ENCODE data around the gene OBI1. TPM values are rescaled to one million over a fixed set of nuclear protein-coding genes. Genes with fewer than 3 reads are reported as not detected.

Gene OBI1
- total RNA-seq, 1 experiment from 2014 or later = 14.0 TPM

- Histone ChIP-seq H3K27me3 (ENCODE audit: insufficient read depth, low read length) (no peaks in the 10 kb centered on the region), H4K20me1 (ENCODE audit: insufficient read depth) (0 out of 2 replicates have a peak, but pooled peaks cover 6% of the 10 kb centered on the region), H3K9me2 (ENCODE audit: insufficient read depth) (no peaks in the 10 kb centered on the region), H3K9ac (ENCODE audit: low read length) (no peak overlapping the region), H3K79me2 (ENCODE audit: insufficient read depth, low read length) (peaks cover 26% of the 10 kb centered on the region), H3K4me2 (ENCODE audit: low read length) (no peak overlapping the region), H3K36me3 (ENCODE audit: control insufficient read depth in 1 of 2, insufficient read depth in 2 of 2, low read length in 2 of 2) (peaks cover 0 to 12% of the 10 kb centered on the region in 2 experiments; a peak in 2 of 4 replicates), H3K4me1 (ENCODE audit: control insufficient read depth in 1 of 2, insufficient read depth in 2 of 2, low read length in 2 of 2) (no peaks in the 10 kb centered on the region), H3K4me3 (replicated peaks in 1 of 2; ENCODE audit: low read depth in 1 of 2, low read length in 2 of 2) (no peak overlapping the region), H3K27ac (ENCODE audit: low read depth, low read length) (no peak overlapping the region), H3K9me3 (ENCODE audit: control insufficient read depth in 1 of 2, insufficient read depth in 1 of 2, low read depth in 1 of 2, low read length in 2 of 2) (no peaks in the 10 kb centered on the region), H2AFZ (ENCODE audit: low read depth, low read length, poor library complexity, severe bottlenecking) (no peak overlapping the region)
- TF ChIP-seq ELF1 (IDR thresholded peaks at IDR 0.05; ENCODE audit: borderline replicate concordance, low read depth) (no peak), EZH2phosphoT487 (IDR thresholded peaks at IDR 0.05; ENCODE audit: borderline replicate concordance) (no peak), CEBPB (IDR thresholded peaks at IDR 0.05; ENCODE audit: low read depth) (no peak), EZH2 (IDR thresholded peaks at IDR 0.05) (no peak), ZBTB33 (IDR thresholded peaks at IDR 0.05; ENCODE audit: extremely low read depth, insufficient replicate concordance, low read length) (no peak), YY1 (IDR thresholded peaks at IDR 0.05; ENCODE audit: extremely low read depth, insufficient replicate concordance, low read depth, low read length) (no peak), SIN3A (IDR thresholded peaks at IDR 0.05; ENCODE audit: low read depth) (no peak), TCF7L2 (IDR thresholded peaks at IDR 0.05; ENCODE audit: borderline replicate concordance, extremely low read depth, insufficient read depth, insufficient read length) (no peak), SRF (IDR thresholded peaks at IDR 0.05; ENCODE audit: low read depth) (no peak), REST (IDR thresholded peaks at IDR 0.05; ENCODE audit: low read depth) (no peak), JUND (IDR thresholded peaks at IDR 0.05) (no peak), CTCF (IDR thresholded peaks at IDR 0.05 in 2 of 3, conservative IDR thresholded peaks at IDR 0.05 in 1 of 3; ENCODE audit: borderline replicate concordance in 1 of 3, insufficient read depth in 1 of 3, low read depth in 2 of 3, low read length in 2 of 3) (no peak), MAX (IDR thresholded peaks at IDR 0.05) (no peak)
- ChIA-PET POLR2A (no interaction called here), CTCF (no interaction called here), RAD21 (ENCODE audit: low non-redundant PET in 1 of 2, low total read pairs in 2 of 2, uncharacterized antibody in 2 of 2, unreplicated experiment in 2 of 2) (no interaction called here)
- DNase-seq (ENCODE audit: low read depth, low spot score) = no peak
- no TSS peak for BruUV-seq (replicated peaks)
- ATAC-seq = no peak
- intact Hi-C loops (cut with micrococcal nuclease) = no loop called here
Measured at GRCh38 chr13:78620936-78621470, 38.0 kb downstream of the OBI1 start.
